Measurements from ENCODE around the gene NLRC4.

DNA sequence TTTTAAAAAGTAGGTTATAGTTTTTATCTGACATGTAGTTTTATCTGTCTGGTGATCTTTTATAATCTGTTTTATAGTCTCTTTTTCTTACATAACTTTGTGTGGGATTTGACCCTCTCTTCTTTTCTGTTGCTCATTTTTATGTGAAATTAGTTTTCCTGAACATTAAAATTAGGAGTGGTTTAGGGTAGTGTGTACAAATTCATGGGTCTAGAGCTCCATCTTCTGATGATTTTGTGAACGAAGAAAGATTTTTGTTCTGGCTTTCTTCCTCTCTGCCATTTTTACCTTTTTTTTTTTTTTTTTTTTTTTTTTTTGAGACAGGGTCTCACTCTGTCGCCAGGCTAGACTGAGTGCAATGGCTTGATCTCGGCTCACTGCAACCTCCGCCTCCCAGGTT lies 52.4 kb downstream of the NLRC4 start:
- TF ChIP-seq SUZ12 (IDR thresholded peaks at IDR 0.05) (no peak), CTBP1 (IDR thresholded peaks at IDR 0.05; ENCODE audit: borderline replicate concordance) (no peak), FOXK2 (IDR thresholded peaks at IDR 0.05) (no peak), L3MBTL2 (conservative IDR thresholded peaks at IDR 0.05) (no peak), BHLHE40 (IDR thresholded peaks at IDR 0.05; ENCODE audit: borderline replicate concordance) (no peak), FOXA1 (IDR thresholded peaks at IDR 0.05) (no peak)
